Smooth muscle cell (in vitro differentiated cells): ENCODE data around the gene OSBPL1A. TPM values are rescaled to one million over a fixed set of nuclear protein-coding genes. Genes with fewer than 3 reads are reported as not detected.

Experiments
- DNase-seq: peaks from one replicate; lab custom pipeline; 2025; ENCODE audit not compliant: unreplicated experiment; lab: John Stamatoyannopoulos, UW
- H2AFZ ChIP-seq: fragments of 200-600 bp; sonication (generic); 2 replicates; pipeline ENCODE4 v1.6.0; 2016; ENCODE audit warnings: antibody characterized with exemption, low read depth, mild to moderate bottlenecking
- H3F3A ChIP-seq: fragments of 200-600 bp; sonication (generic); 2 replicates; pipeline ENCODE4 v1.6.0; 2017; ENCODE audit warnings: antibody characterized with exemption, low read depth
- H3K27ac ChIP-seq: fragments of 200-600 bp; sonication (generic); 2 replicates; pipeline ENCODE4 v1.5.1; 2016; ENCODE audit warnings: low read depth, mild to moderate bottlenecking
- H3K27me3 ChIP-seq: fragments of 200-600 bp; sonication (generic); 2 replicates; pipeline ENCODE4 v1.6.1; 2016; ENCODE audit warnings: low read depth, mild to moderate bottlenecking
- H3K36me3 ChIP-seq: fragments of 200-600 bp; sonication (generic); 2 replicates; pipeline ENCODE4 v1.5.1; 2016; ENCODE audit warnings: low read depth
- H3K4me1 ChIP-seq: fragments of 200-600 bp; sonication (generic); 2 replicates; pipeline ENCODE4 v1.5.1; 2016; ENCODE audit warnings: low read depth
- H3K4me2 ChIP-seq: fragments of 200-600 bp; sonication (generic); 2 replicates; pipeline ENCODE4 v1.6.0; 2016; ENCODE audit warnings: mild to moderate bottlenecking
- H3K4me3 ChIP-seq: fragments of 200-600 bp; sonication (generic); 2 replicates; pipeline ENCODE4 v1.5.1; 2016; ENCODE audit warnings: mild to moderate bottlenecking
- H3K79me2 ChIP-seq: fragments of 200-600 bp; sonication (generic); 2 replicates; pipeline ENCODE4 v1.6.0; 2016; ENCODE audit warnings: low read depth, mild to moderate bottlenecking
- H3K9ac ChIP-seq: fragments of 200-600 bp; sonication (generic); 2 replicates; pipeline ENCODE4 v1.6.0; 2016; ENCODE audit warnings: low read depth
- H3K9me3 ChIP-seq: fragments of 200-600 bp; sonication (generic); replicated peaks from 2 replicates; pipeline ENCODE4 v1.5.1; 2016; ENCODE audit warnings: low read depth
- H4K20me1 ChIP-seq: fragments of 200-600 bp; sonication (generic); 2 replicates; pipeline ENCODE4 v1.6.0; 2016; ENCODE audit warnings: low read depth
- WGBS: methylation state at CpG from one replicate; pipeline ENCODE4 v1.1.7; 2016; ENCODE audit warnings: low lambda C conversion rate; 5-methylcytosine and 5-hydroxymethylcytosine counted together
- polyA plus RNA-seq: library from polyadenylated mRNA; unstranded; fragments of >200 nt; fragmentation: Nextera tagmentation; extraction: Ambion mirVana; gene quantifications from 2 replicates; pipeline ENCODE4 v1.2.1, GENCODE V29; 2016
- total RNA-seq: library from RNA; depleted of rRNA; stranded (reverse); fragments of >200 nt; gene quantifications from 2 replicates; pipeline ENCODE4 v1.2.3, GENCODE V29; 2014
- TF ChIP-seq, protein P1 (sequence below): fragments of 200-600 bp; sonication (generic); IDR thresholded peaks from 2 replicates; pipeline ENCODE4 v1.5.1; 2017; ENCODE audit warnings: borderline replicate concordance, mild to moderate bottlenecking, antibody characterized with exemption; ENCODE audit not compliant: insufficient read depth, poor library complexity, severe bottlenecking

OSBPL1A gene
- total and polyA plus RNA-seq, 2 experiments from 2014 or later, result 15.3 to 23.4 TPM

DNA sequence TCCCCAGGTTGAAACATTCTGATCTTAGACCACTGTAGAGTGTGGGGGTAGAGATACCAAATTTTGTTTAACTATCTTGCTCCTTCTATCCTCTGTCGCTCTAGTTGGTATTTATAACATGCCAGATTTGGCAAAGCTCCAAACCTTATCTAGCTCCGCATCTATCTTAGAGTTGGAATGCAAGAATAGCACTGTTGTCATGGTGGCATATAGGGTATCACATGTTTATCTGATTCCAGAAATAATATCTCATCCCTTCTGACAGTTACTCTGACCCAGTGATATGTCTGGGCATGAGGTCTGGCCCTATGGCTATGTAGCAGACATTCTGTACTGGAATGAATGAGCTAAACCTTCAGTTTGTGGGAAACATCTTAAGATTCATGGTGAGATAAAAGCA, 207.0 kb downstream of the OSBPL1A start:
- H2AFZ ChIP-seq, result no peak overlapping the region
- no peaks in the 10 kb centered on the region for H4K20me1 ChIP-seq
- H3K9ac ChIP-seq, result no peak overlapping the region
- TF ChIP-seq, protein P1, sequence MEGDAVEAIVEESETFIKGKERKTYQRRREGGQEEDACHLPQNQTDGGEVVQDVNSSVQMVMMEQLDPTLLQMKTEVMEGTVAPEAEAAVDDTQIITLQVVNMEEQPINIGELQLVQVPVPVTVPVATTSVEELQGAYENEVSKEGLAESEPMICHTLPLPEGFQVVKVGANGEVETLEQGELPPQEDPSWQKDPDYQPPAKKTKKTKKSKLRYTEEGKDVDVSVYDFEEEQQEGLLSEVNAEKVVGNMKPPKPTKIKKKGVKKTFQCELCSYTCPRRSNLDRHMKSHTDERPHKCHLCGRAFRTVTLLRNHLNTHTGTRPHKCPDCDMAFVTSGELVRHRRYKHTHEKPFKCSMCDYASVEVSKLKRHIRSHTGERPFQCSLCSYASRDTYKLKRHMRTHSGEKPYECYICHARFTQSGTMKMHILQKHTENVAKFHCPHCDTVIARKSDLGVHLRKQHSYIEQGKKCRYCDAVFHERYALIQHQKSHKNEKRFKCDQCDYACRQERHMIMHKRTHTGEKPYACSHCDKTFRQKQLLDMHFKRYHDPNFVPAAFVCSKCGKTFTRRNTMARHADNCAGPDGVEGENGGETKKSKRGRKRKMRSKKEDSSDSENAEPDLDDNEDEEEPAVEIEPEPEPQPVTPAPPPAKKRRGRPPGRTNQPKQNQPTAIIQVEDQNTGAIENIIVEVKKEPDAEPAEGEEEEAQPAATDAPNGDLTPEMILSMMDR, result no peak
- no peak overlapping the region for H3K4me3 ChIP-seq
- H3K27me3 ChIP-seq, result no peaks in the 10 kb centered on the region
- no peak overlapping the region for H3K27ac ChIP-seq
- DNase-seq, result no peak
- no peaks in the 10 kb centered on the region for H3K9me3 ChIP-seq
- no peaks in the 10 kb centered on the region for H3K36me3 ChIP-seq
- H3F3A ChIP-seq, result no peaks in the 10 kb centered on the region
- H3K4me2 ChIP-seq, result no peak overlapping the region
- no peaks in the 10 kb centered on the region for H3K4me1 ChIP-seq
- 98% methylated on average over 2 of the region's 2 CpGs for WGBS
- H3K79me2 ChIP-seq, result no peaks in the 10 kb centered on the region

DNA sequence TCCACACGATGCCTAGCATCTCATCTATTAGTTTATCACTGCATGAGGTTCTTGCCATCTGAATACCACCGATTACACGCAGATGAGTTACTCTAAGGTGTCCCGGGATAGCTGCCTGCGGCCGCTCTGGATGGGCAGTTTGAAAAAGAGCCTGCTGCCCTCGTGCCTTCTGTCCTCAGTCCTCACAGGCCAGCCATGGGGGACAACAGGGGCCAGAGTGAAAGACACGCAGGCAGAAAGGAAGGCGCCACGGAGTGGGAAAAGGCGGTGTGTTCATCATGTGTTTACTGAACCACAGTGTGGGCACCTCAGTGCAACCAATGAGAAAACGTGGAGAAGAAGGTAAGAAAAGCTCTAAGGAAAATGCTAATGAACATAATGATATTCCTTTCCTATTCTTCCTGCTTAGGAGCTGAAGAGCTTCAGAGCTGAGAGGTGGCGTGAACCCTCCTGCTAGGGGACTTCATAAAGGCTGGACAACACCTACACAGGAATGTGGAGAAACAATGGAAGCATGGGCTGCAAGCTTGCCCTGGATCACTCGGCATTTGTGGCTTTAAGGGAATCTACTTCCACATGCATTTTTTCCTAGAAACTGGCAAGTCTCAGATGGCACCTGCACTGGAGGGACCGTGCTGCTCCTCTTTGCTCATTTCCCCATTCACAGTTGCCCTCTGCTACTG, 207.8 kb downstream of the OSBPL1A start:
- no peaks in the 10 kb centered on the region for H4K20me1 ChIP-seq
- no peaks in the 10 kb centered on the region for H3K27me3 ChIP-seq
- H3K4me3 ChIP-seq, result no peak overlapping the region
- H3K27ac ChIP-seq, result no peak overlapping the region
- 94% methylated on average over 15 of the region's 15 CpGs for WGBS
- DNase-seq, result no peak
- H2AFZ ChIP-seq, result no peak overlapping the region
- no peak overlapping the region for H3K9ac ChIP-seq
- H3K4me1 ChIP-seq, result no peaks in the 10 kb centered on the region
- no peaks in the 10 kb centered on the region for H3K36me3 ChIP-seq
- H3K4me2 ChIP-seq, result no peak overlapping the region
- TF ChIP-seq, protein P1, result no peak
- no peaks in the 10 kb centered on the region for H3K79me2 ChIP-seq
- no peaks in the 10 kb centered on the region for H3F3A ChIP-seq
- no peaks in the 10 kb centered on the region for H3K9me3 ChIP-seq

DNA sequence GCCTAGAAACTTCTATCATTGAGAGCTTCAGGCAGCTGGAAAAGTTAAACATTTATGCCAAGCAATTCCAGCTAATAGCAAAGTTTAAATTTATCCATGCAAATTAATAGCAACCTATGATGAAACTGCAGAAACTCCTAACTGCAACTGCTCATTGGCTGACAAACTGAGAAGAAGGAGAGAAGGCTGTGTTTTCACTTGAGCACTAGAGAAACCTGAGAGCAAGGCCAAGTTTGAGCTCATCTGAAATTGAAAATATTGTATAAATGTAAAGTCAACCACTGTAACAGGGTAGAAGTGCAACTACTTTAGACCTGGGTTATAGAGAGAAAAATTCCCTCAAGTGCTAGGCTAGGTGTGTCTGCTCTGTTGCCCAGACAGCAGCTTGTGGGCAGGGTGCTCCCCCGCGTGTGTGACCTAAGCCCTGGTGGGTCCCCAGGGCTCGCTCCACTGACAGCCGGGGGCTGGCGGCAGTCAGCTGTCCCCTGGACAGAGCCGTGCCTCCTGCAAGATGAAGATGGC, 208.6 kb downstream of the OSBPL1A start:
- Histone ChIP-seq H4K20me1 (no peaks in the 10 kb centered on the region), H3K79me2 (no peaks in the 10 kb centered on the region), H3K4me3 (no peak overlapping the region), H3K27ac (no peak overlapping the region), H3K9ac (no peak overlapping the region), H2AFZ (no peak overlapping the region), H3K36me3 (no peaks in the 10 kb centered on the region), H3K9me3 (no peaks in the 10 kb centered on the region), H3F3A (no peaks in the 10 kb centered on the region), H3K4me2 (no peak overlapping the region), H3K27me3 (no peaks in the 10 kb centered on the region), H3K4me1 (no peaks in the 10 kb centered on the region)
- 89% methylated on average over 6 of the region's 6 CpGs for WGBS
- no peak for DNase-seq
- TF ChIP-seq, protein P1, result no peak

DNA sequence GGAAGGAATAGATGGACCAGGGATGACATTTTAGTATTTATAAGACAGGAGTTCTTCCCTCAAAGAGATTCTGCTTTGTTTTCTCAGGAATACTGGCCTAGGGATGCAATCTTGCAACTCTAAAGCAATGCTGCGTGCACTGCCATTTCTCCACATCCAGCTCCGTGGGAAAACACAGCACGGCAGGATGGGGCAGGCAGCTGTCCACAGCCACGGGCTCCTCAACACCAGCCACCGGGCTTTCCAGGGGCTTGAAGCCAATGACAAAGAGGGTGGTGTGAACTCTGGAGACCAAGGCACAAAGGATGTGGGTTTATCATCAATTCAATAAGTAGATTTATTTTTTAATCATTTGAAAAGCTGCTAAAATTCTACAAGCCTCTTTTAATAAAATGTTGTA, 209.5 kb downstream of the OSBPL1A start:
- TF ChIP-seq, protein P1, result no peak
- Histone ChIP-seq H2AFZ (no peak overlapping the region), H3F3A (no peaks in the 10 kb centered on the region), H3K4me2 (no peak overlapping the region), H3K79me2 (no peaks in the 10 kb centered on the region), H3K4me3 (no peak overlapping the region), H3K27me3 (no peaks in the 10 kb centered on the region), H4K20me1 (no peaks in the 10 kb centered on the region), H3K9ac (no peak overlapping the region), H3K9me3 (no peaks in the 10 kb centered on the region), H3K27ac (no peak overlapping the region), H3K4me1 (no peaks in the 10 kb centered on the region), H3K36me3 (no peaks in the 10 kb centered on the region)
- DNase-seq, result no peak
- 94% methylated on average over 5 of the region's 5 CpGs for whole genome bisulfite sequencing
